Testis (tissue), 3 donors: ENCODE results near the gene TNFAIP8L1. TPM values are rescaled to one million over a fixed set of nuclear protein-coding genes. Genes with fewer than 3 reads are reported as not detected.

Source experiments
- DNase-seq: peaks from one replicate; pipeline ENCODE4 v3.0.0-alpha.2; 2019
- H3K27ac ChIP-seq, 2 donors: fragments of 200-600 bp; sonication (generic); one replicate each; pipeline ENCODE4 v1.5.1; 2019
- H3K27me3 ChIP-seq: fragments of 200-600 bp; sonication (generic); one replicate; pipeline ENCODE4 v1.5.1; 2019
- H3K36me3 ChIP-seq: fragments of 200-600 bp; sonication (generic); one replicate; pipeline ENCODE4 v1.5.1; 2017; ENCODE audit warnings: low read depth; ENCODE audit errors: missing control alignments
- H3K4me1 ChIP-seq: fragments of 200-600 bp; sonication (generic); one replicate; pipeline ENCODE4 v1.5.1; 2019
- H3K4me3 ChIP-seq, 2 donors: fragments of 200-600 bp; sonication (generic); one replicate each; pipeline ENCODE4 v1.5.1; 2017 to 2019
- H3K9me3 ChIP-seq: fragments of 200-600 bp; sonication (generic); one replicate; pipeline ENCODE4 v1.5.1; 2017
- POLR2A ChIP-seq: fragments of 450-650 bp; IDR thresholded peaks from one replicate; pipeline ENCODE4 v1.6.1; 2017; ENCODE audit warnings: antibody characterized with exemption, mild to moderate bottlenecking, moderate library complexity
- WGBS, 2 donors: methylation state at CpG; one replicate each; pipeline ENCODE4 v1.1.5; 2018; 5-methylcytosine and 5-hydroxymethylcytosine counted together
- intact Hi-C: fragments of 100-400 bp; cut with DNase I; formaldehyde crosslinking; loops from one replicate; pipeline ENCODE4 v1.15.1; 2023; ENCODE audit warnings: low total_unique reads
- polyA plus RNA-seq: library from polyadenylated mRNA; stranded (reverse); fragments of 350-450 nt; fragmentation: Illumina TruSeq; extraction: RNeasy Lipid Tissue Mini Kit (QIAGEN cat#74804); gene quantifications from one replicate; pipeline ENCODE4 v1.2.3, GENCODE V29; 2014; ENCODE audit warnings: low read depth, low replicate concordance; ENCODE audit not compliant: insufficient read depth
- total RNA-seq, 2 donors: library from RNA; depleted of rRNA; stranded (reverse); fragments of >200 nt; gene quantifications; one replicate each; pipeline ENCODE4 v1.2.3, GENCODE V29; 2016
- TF ChIP-seq, protein P1 (sequence below), 3 experiments: fragments of 450-650 bp in 2 of 3; fragments of 200-600 bp in 1 of 3; sonication (generic) in 1 of 3; IDR thresholded peaks; one replicate each; pipeline ENCODE4 v1.5.1; 2016 to 2019; ENCODE audit warnings: antibody characterized with exemption in 3 of 3, mild to moderate bottlenecking in 2 of 3, moderate library complexity in 1 of 3

TNFAIP8L1 gene
- total and polyA plus RNA-seq, 3 donors from 2014 or later, result 9.7 to 15.9 (median 13.4) TPM

DNA sequence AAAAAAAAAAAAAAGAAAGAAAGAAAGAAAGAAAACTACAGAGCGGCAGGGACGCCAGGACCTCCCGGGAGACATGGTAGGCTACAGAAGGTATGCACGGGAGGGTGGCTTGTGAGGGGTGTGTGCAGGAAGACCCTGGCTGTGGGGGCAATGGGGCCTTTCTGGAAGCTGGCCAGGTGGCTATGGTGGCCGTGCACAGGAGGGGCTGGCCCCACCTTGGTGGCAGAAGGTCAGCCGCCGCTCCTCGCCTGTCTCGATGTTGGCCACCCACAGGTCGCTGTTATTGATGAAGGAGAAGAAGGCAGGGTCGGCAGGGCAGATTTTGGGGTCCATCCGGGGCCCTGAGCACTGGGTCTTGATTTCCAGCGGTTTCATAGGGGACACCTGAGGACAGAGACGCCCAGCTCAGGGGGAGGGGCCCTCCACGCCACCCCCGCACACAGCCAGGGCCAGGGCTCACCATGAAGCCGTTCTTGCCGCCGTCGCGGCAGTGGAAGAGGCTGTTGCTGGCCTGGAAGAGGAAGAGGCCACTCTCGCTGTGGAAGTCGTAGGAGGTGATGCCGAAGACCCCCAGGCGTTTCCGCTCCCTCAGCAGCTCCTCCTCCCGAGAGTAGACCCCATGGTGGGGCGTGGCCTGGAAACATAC, 64.5 kb downstream of the TNFAIP8L1 start:
- no peak for DNase-seq
- Histone ChIP-seq H3K27ac (no peak overlapping the region), H3K4me3 (no peak overlapping the region), H3K4me1 (peaks cover 30% of the 10 kb centered on the region), H3K36me3 (no peaks in the 10 kb centered on the region), H3K27me3 (no peaks in the 10 kb centered on the region), H3K9me3 (no peaks in the 10 kb centered on the region)
- TF ChIP-seq POLR2A, result no peak
- TF ChIP-seq, protein P1, sequence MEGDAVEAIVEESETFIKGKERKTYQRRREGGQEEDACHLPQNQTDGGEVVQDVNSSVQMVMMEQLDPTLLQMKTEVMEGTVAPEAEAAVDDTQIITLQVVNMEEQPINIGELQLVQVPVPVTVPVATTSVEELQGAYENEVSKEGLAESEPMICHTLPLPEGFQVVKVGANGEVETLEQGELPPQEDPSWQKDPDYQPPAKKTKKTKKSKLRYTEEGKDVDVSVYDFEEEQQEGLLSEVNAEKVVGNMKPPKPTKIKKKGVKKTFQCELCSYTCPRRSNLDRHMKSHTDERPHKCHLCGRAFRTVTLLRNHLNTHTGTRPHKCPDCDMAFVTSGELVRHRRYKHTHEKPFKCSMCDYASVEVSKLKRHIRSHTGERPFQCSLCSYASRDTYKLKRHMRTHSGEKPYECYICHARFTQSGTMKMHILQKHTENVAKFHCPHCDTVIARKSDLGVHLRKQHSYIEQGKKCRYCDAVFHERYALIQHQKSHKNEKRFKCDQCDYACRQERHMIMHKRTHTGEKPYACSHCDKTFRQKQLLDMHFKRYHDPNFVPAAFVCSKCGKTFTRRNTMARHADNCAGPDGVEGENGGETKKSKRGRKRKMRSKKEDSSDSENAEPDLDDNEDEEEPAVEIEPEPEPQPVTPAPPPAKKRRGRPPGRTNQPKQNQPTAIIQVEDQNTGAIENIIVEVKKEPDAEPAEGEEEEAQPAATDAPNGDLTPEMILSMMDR (IDR thresholded peaks at IDR 0.05), result no peak
- intact Hi-C loops, result no loop called here
- 93 to 96% methylated on average over 12 to 28 of the region's 28 CpGs for WGBS, 2 donors

DNA sequence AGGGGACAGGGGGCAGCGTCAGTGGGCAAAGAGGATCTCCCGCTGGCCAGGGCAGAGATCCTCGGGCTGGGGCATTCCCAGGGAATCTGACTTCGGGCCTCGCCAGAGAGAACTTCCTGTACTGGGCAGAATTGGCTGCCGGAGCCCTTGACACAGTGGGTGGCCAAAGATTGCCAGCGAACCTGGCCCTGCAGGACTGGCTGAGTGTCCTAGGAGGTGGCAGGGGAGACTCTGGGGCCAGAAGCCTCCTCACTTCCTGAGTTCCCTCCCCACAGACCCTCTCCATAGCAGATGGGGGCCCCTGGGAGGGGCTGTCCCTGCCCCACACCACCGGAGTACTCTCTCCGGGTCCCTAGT, 65.0 kb downstream of the TNFAIP8L1 start:
- no peak for DNase-seq
- intact Hi-C loops, result no loop called here
- 82 to 93% methylated on average over 2 to 6 of the region's 9 CpGs for WGBS, 2 donors
- H3K4me1 ChIP-seq, result peaks cover 30% of the 10 kb centered on the region
- H3K36me3 ChIP-seq, result no peaks in the 10 kb centered on the region
- H3K4me3 ChIP-seq, result no peak overlapping the region
- H3K27ac ChIP-seq, result peak overlapping the region in 1 of 2 donors; percentile 39
- TF ChIP-seq, protein P1 (IDR thresholded peaks at IDR 0.05), result no peak
- TF ChIP-seq POLR2A, result no peak
- H3K9me3 ChIP-seq, result no peaks in the 10 kb centered on the region
- H3K27me3 ChIP-seq, result no peaks in the 10 kb centered on the region

Other genes starting within 250 kb of the TNFAIP8L1 start
- gene SH3GL1, start 239.0 kb upstream of the TNFAIP8L1 start, total RNA-seq, result 10 to 100 TPM; 41.6 to 53.4 TPM
- 47.3 TPM for gene SH3GL1, start 239.0 kb upstream of the TNFAIP8L1 start, polyA plus RNA-seq
- gene CHAF1A, start 236.9 kb upstream of the TNFAIP8L1 start, total RNA-seq, result 10 to 100 TPM; 28.6 to 37.7 TPM
- 24.1 TPM for gene CHAF1A, start 236.9 kb upstream of the TNFAIP8L1 start, polyA plus RNA-seq
- gene UBXN6, start 181.7 kb upstream of the TNFAIP8L1 start, total RNA-seq, result 100 to 1,000 TPM; 293 to 319 TPM
- gene UBXN6, start 181.7 kb upstream of the TNFAIP8L1 start, polyA plus RNA-seq, result 336 TPM
- 10 to 100 TPM; 81.4 to 95.8 TPM for gene HDGFL2, start 167.2 kb upstream of the TNFAIP8L1 start, total RNA-seq
- gene HDGFL2, start 167.2 kb upstream of the TNFAIP8L1 start, polyA plus RNA-seq, result 141 TPM
- gene PLIN4, start 121.0 kb upstream of the TNFAIP8L1 start, total RNA-seq, result 1 to 10 TPM; 2.8 to 3.7 TPM
- 4.0 TPM for gene PLIN4, start 121.0 kb upstream of the TNFAIP8L1 start, polyA plus RNA-seq
- 1 to 10 TPM; 7.4 to 8.5 TPM for gene PLIN5, start 104.3 kb upstream of the TNFAIP8L1 start, total RNA-seq
- 3.8 TPM for gene PLIN5, start 104.3 kb upstream of the TNFAIP8L1 start, polyA plus RNA-seq
- gene LRG1, start 99.5 kb upstream of the TNFAIP8L1 start, total RNA-seq, result under 1 TPM; 0.24 to 0.25 TPM
- 0.58 TPM for gene LRG1, start 99.5 kb upstream of the TNFAIP8L1 start, polyA plus RNA-seq
- 1 to 10 TPM; 3.5 to 4.2 TPM for gene SEMA6B, start 79.8 kb upstream of the TNFAIP8L1 start, total RNA-seq
- gene SEMA6B, start 79.8 kb upstream of the TNFAIP8L1 start, polyA plus RNA-seq, result 5.0 TPM
- 10 to 100 TPM; 51.6 to 61.4 TPM for gene MYDGF, start 30.8 kb downstream of the TNFAIP8L1 start, total RNA-seq
- gene MYDGF, start 30.8 kb downstream of the TNFAIP8L1 start, polyA plus RNA-seq, result 87.0 TPM
- gene DPP9, start 84.3 kb downstream of the TNFAIP8L1 start, total RNA-seq, result 10 to 100 TPM; 65.1 to 74.2 TPM
- gene DPP9, start 84.3 kb downstream of the TNFAIP8L1 start, polyA plus RNA-seq, result 24.6 TPM
- 10 to 100 TPM; 14.3 to 15.8 TPM for gene FEM1A, start 152.2 kb downstream of the TNFAIP8L1 start, total RNA-seq
- gene FEM1A, start 152.2 kb downstream of the TNFAIP8L1 start, polyA plus RNA-seq, result 7.5 TPM
- 1 to 10 TPM; 5.0 to 6.3 TPM for gene TICAM1, start 192.2 kb downstream of the TNFAIP8L1 start, total RNA-seq
- gene TICAM1, start 192.2 kb downstream of the TNFAIP8L1 start, polyA plus RNA-seq, result 4.8 TPM
- gene PLIN3, start 228.2 kb downstream of the TNFAIP8L1 start, total RNA-seq, result 10 to 100 TPM; 63.4 to 82.8 TPM
- gene PLIN3, start 228.2 kb downstream of the TNFAIP8L1 start, polyA plus RNA-seq, result 109 TPM